GM23248 (cell line): ENCODE measurements around the gene TMEM17.

Source experiments
- EZH2 ChIP-seq: fragments of 200-600 bp; sonication (generic); IDR thresholded peaks from 2 replicates; pipeline ENCODE4 v1.6.1; 2018; ENCODE audit warnings: antibody characterized with exemption, mild to moderate bottlenecking; ENCODE audit not compliant: insufficient read depth, poor library complexity, severe bottlenecking
- EZH2phosphoT487 ChIP-seq: fragments of 200-600 bp; sonication (generic); IDR thresholded peaks from 2 replicates; pipeline ENCODE4 v1.6.1; 2018; ENCODE audit warnings: antibody characterized with exemption, moderate library complexity, mild to moderate bottlenecking, low read depth; ENCODE audit not compliant: insufficient read depth

DNA sequence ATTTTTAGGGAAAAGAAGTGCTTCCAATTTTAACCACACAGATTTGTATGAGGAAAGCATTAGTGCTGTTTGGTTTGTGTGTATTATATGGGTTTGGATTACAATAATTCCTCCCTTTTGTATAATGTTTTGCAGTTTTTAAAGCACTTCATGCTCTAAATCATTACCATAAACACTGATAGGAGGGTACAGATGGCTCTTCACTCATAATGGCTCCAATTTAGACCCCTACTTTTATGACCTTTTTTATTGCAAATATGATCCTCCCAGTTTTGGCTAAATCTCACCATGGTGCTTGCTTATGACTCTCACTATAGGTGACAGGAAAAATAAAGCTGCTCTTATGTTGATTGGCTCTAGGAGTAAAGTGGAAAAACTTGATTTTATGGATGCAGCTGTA is 23.8 kb upstream of the TMEM17 start:
- TF ChIP-seq EZH2: no peak
- no peak for TF ChIP-seq EZH2phosphoT487
